Tibial nerve (tissue), 4 donors: ENCODE measurements around the gene HOXA5. TPM values are rescaled to one million over a fixed set of nuclear protein-coding genes. Genes with fewer than 3 reads are reported as not detected.

Experiments
- DNase-seq, 2 donors: peaks; one replicate each; pipeline ENCODE4 v3.0.0-alpha.2; 2019; ENCODE audit warnings: low spot score in 2 of 2
- H3K27ac ChIP-seq, 4 donors: fragments of 200-600 bp; sonication (generic) in 3 of 4; one replicate each; pipeline ENCODE4 v1.5.1; 2017 to 2019; ENCODE audit warnings: mild to moderate bottlenecking in 1 of 4
- H3K27me3 ChIP-seq, 2 donors: fragments of 200-600 bp; sonication (generic) in 1 of 2; one replicate each; pipeline versions ENCODE4 v1.5.1 to v1.6.0; 2017 to 2019
- H3K36me3 ChIP-seq, 3 donors: fragments of 200-600 bp; sonication (generic); one replicate each; pipeline ENCODE4 v1.5.1; 2018 to 2019
- H3K4me1 ChIP-seq, 4 donors: fragments of 200-600 bp; sonication (generic) in 3 of 4; one replicate each; pipeline ENCODE4 v1.5.1; 2017 to 2019
- H3K4me3 ChIP-seq, 4 donors: fragments of 200-600 bp; sonication (generic) in 3 of 4; one replicate each; pipeline ENCODE4 v1.5.1; 2017 to 2019; ENCODE audit warnings: mild to moderate bottlenecking in 1 of 4, moderate library complexity in 1 of 4
- H3K9me3 ChIP-seq, 4 donors: fragments of 200-600 bp; sonication (generic) in 3 of 4; one replicate each; pipeline ENCODE4 v1.5.1; 2017 to 2019
- CTCF ChIP-seq, 5 experiments: fragments of 200-600 bp in 3 of 5; fragments of 450-650 bp in 2 of 5; sonication (generic) in 3 of 5; IDR thresholded peaks; one replicate each; pipeline ENCODE4 v1.5.1; 2016 to 2019; ENCODE audit warnings: antibody characterized with exemption in 5 of 5, mild to moderate bottlenecking in 3 of 5, moderate library complexity in 2 of 5
- EP300 ChIP-seq, 2 donors: sonication (generic); formaldehyde crosslinking; IDR thresholded peaks; one replicate each; pipeline ENCODE4 v1.6.1; 2017; ENCODE audit warnings: antibody characterized with exemption in 2 of 2, mild to moderate bottlenecking in 1 of 2
- POLR2A ChIP-seq, 2 donors: fragments of 450-650 bp; IDR thresholded peaks; one replicate each; pipeline ENCODE4 v1.6.1; 2017; ENCODE audit warnings: antibody characterized with exemption in 2 of 2, mild to moderate bottlenecking in 2 of 2, moderate library complexity in 2 of 2
- WGBS, 2 donors: methylation state at CpG; one replicate each; pipeline ENCODE4 v1.1.5; 2018; 5-methylcytosine and 5-hydroxymethylcytosine counted together
- total RNA-seq, 4 donors: library from RNA; depleted of rRNA; stranded (reverse); fragments of >200 nt; gene quantifications; one replicate each; pipeline ENCODE4 v1.1.0, GENCODE V29; 2016

Gene HOXA5
- total RNA-seq, 4 donors from 2014 or later: 12.0 to 25.9 (median 16.6) TPM

GRCh38 chr7:27124902-27125689 lies 18.4 kb downstream of the HOXA5 start:
- H3K36me3 ChIP-seq: peaks cover 0 to 18% (median 0%) of the 10 kb centered on the region in 3 donors
- no peaks in the 10 kb centered on the region for H3K9me3 ChIP-seq
- peaks cover 0 to 74% (median 0%) of the 10 kb centered on the region in 4 donors for H3K4me1 ChIP-seq
- no peak for DNase-seq
- TF ChIP-seq EP300 (IDR thresholded peaks at IDR 0.05) (no peak), POLR2A (IDR thresholded peaks at IDR 0.05) (no peak), CTCF (IDR thresholded peaks at IDR 0.05) (no peak)
- 79 to 80% methylated on average over 8 of the region's 8 CpGs for WGBS, 2 donors
- H3K4me3 ChIP-seq: no peak overlapping the region
- H3K27ac ChIP-seq: peak overlapping the region in 1 of 4 donors; percentile 1
- peaks cover 0 to 41% of the 10 kb centered on the region in 2 donors for H3K27me3 ChIP-seq

GRCh38 chr7:27124096-27124901 lies 19.2 kb downstream of the HOXA5 start:
- H3K27me3 ChIP-seq: peaks cover 0 to 42% of the 10 kb centered on the region in 2 donors
- H3K36me3 ChIP-seq: peaks cover 0 to 18% (median 0%) of the 10 kb centered on the region in 3 donors
- TF ChIP-seq POLR2A (IDR thresholded peaks at IDR 0.05) (no peak), CTCF (IDR thresholded peaks at IDR 0.05) (no peak), EP300 (IDR thresholded peaks at IDR 0.05) (no peak)
- peaks cover 0 to 67% (median 0%) of the 10 kb centered on the region in 4 donors for H3K4me1 ChIP-seq
- peak overlapping the region in 1 of 4 donors; percentile 59 for H3K27ac ChIP-seq
- no peaks in the 10 kb centered on the region for H3K9me3 ChIP-seq
- no peak for DNase-seq
- no peak overlapping the region for H3K4me3 ChIP-seq
- 83% methylated on average over 43 of the region's 43 CpGs for WGBS, 2 donors

GRCh38 chr7:27123477-27124053 lies 19.9 kb downstream of the HOXA5 start:
- peaks cover 0 to 34% of the 10 kb centered on the region in 2 donors for H3K27me3 ChIP-seq
- peaks cover 0 to 18% (median 0%) of the 10 kb centered on the region in 3 donors for H3K36me3 ChIP-seq
- TF ChIP-seq EP300 (IDR thresholded peaks at IDR 0.05) (no peak), CTCF (IDR thresholded peaks at IDR 0.05) (no peak), POLR2A (IDR thresholded peaks at IDR 0.05) (no peak)
- peaks cover 0 to 60% (median under 1%) of the 10 kb centered on the region in 4 donors for H3K4me1 ChIP-seq
- H3K27ac ChIP-seq: peak overlapping the region in 2 of 4 donors; percentile 22 to 59
- no peaks in the 10 kb centered on the region for H3K9me3 ChIP-seq
- peak overlapping the region in 1 of 4 donors; percentile 9 for H3K4me3 ChIP-seq
- 75 to 78% methylated on average over 26 of the region's 26 CpGs for WGBS, 2 donors
- DNase-seq: no peak

GRCh38 chr7:27123007-27123476 lies 20.4 kb downstream of the HOXA5 start:
- Histone ChIP-seq H3K27ac (peak overlapping the region in 2 of 4 donors; percentile 22 to 59), H3K27me3 (peaks cover 0 to 31% of the 10 kb centered on the region in 2 donors), H3K4me1 (peaks cover 0 to 56% (median 1%) of the 10 kb centered on the region in 4 donors), H3K9me3 (no peaks in the 10 kb centered on the region), H3K4me3 (peak overlapping the region in 1 of 4 donors; percentile 9), H3K36me3 (peaks cover 0 to 18% (median 0%) of the 10 kb centered on the region in 3 donors)
- no peak for DNase-seq
- WGBS, 2 donors: 40 to 42% methylated on average over 13 to 14 of the region's 14 CpGs
- TF ChIP-seq EP300 (IDR thresholded peaks at IDR 0.05) (no peak), CTCF (IDR thresholded peaks at IDR 0.05) (no peak), POLR2A (IDR thresholded peaks at IDR 0.05) (no peak)
